ENCODE results near the gene ACIN1. TPM values are rescaled to one million over a fixed set of nuclear protein-coding genes. Genes with fewer than 3 reads are reported as not detected.

The ACIN1 gene
- polyA plus RNA-seq, 1 experiment = 123 TPM

- TF ChIP-seq CTCF (IDR thresholded peaks at IDR 0.05; ENCODE audit: insufficient read depth, low read depth, low read length) = no peak
- H3K27me3 ChIP-seq (ENCODE audit: control insufficient read depth, insufficient read depth, low read length) = no peaks in the 10 kb centered on the region
- no peaks in the 10 kb centered on the region; the same call in 1 of the 2 replicates for H3K36me3 ChIP-seq (ENCODE audit: control insufficient read depth, insufficient read depth, low read length)
- ChIA-PET POLR2A (no interaction called here), CTCF (interaction anchor here (1.1 to 24.8 kb wide), 3 partner anchors 11 to 47 kb away, joined by 3 to 815 read pairs (median 26); partner anchors contain the start of gene SLC7A8)
- DNase-seq (ENCODE audit: low read depth) = no peak
- H3K4me3 ChIP-seq (ENCODE audit: low read depth, low read length) = no peak overlapping the region
These were observed 36.5 kb upstream of the ACIN1 start for GRCh38 chr14:23131482-23131881.

GRCh38 chr14:23130871-23131270 is 35.9 kb upstream of the ACIN1 start:
- Histone ChIP-seq H3K36me3 (ENCODE audit: control insufficient read depth, insufficient read depth, low read length) (no peaks in the 10 kb centered on the region), H3K27me3 (ENCODE audit: control insufficient read depth, insufficient read depth, low read length) (no peaks in the 10 kb centered on the region), H3K4me3 (ENCODE audit: low read depth, low read length) (no peak overlapping the region)
- TF ChIP-seq CTCF (IDR thresholded peaks at IDR 0.05; ENCODE audit: insufficient read depth, low read depth, low read length) = no peak
- ChIA-PET CTCF (interaction anchor here (4.2 to 24.8 kb wide), 2 partner anchors 10 to 48 kb away, joined by 26 to 815 read pairs; partner anchors contain the start of gene SLC7A8), POLR2A (no interaction called here)
- no peak for DNase-seq (ENCODE audit: low read depth)

GRCh38 chr14:23129759-23130316 is 34.9 kb upstream of the ACIN1 start:
- Histone ChIP-seq H3K36me3 (ENCODE audit: control insufficient read depth, insufficient read depth, low read length) (no peaks in the 10 kb centered on the region), H3K27me3 (ENCODE audit: control insufficient read depth, insufficient read depth, low read length) (no peaks in the 10 kb centered on the region), H3K4me3 (ENCODE audit: low read depth, low read length) (no peak overlapping the region)
- DNase-seq (ENCODE audit: low read depth) = no peak
- TF ChIP-seq CTCF (IDR thresholded peaks at IDR 0.05; ENCODE audit: insufficient read depth, low read depth, low read length) = no peak
- CTCF ChIA-PET = interaction anchor here (1.1 to 24.8 kb wide), 3 partner anchors 9 to 61 kb away, joined by 3 to 815 read pairs (median 26); partner anchors contain the start of gene SLC7A8
- POLR2A ChIA-PET = no interaction called here

GRCh38 chr14:23128969-23129758 is 34.2 kb upstream of the ACIN1 start:
- no peaks in the 10 kb centered on the region for H3K36me3 ChIP-seq (ENCODE audit: control insufficient read depth, insufficient read depth, low read length)
- no peaks in the 10 kb centered on the region for H3K27me3 ChIP-seq (ENCODE audit: control insufficient read depth, insufficient read depth, low read length)
- ChIA-PET CTCF (interaction anchor here (1.1 to 24.8 kb wide), 3 partner anchors 8 to 60 kb away, joined by 3 to 815 read pairs (median 26); partner anchors contain the start of gene SLC7A8), POLR2A (no interaction called here)
- TF ChIP-seq CTCF (IDR thresholded peaks at IDR 0.05; ENCODE audit: insufficient read depth, low read depth, low read length) = no peak
- H3K4me3 ChIP-seq (ENCODE audit: low read depth, low read length) = no peak overlapping the region
- DNase-seq (ENCODE audit: low read depth) = no peak

GRCh38 chr14:23127861-23128260 is 32.9 kb upstream of the ACIN1 start:
- TF ChIP-seq CTCF (IDR thresholded peaks at IDR 0.05; ENCODE audit: insufficient read depth, low read depth, low read length) = no peak
- Histone ChIP-seq H3K4me3 (ENCODE audit: low read depth, low read length) (no peak overlapping the region), H3K27me3 (ENCODE audit: control insufficient read depth, insufficient read depth, low read length) (no peaks in the 10 kb centered on the region), H3K36me3 (ENCODE audit: control insufficient read depth, insufficient read depth, low read length) (no peaks in the 10 kb centered on the region)
- ChIA-PET POLR2A (no interaction called here), CTCF (interaction anchor here (24.8 kb wide), 1 partner anchor 51 kb away, joined by 815 read pairs; the partner anchor contains the start of gene SLC7A8)
- DNase-seq (ENCODE audit: low read depth) = no peak

Measured in BJ (cell line).